ENCODE results near the gene MRPL34. TPM values are rescaled to one million over a fixed set of nuclear protein-coding genes. Genes with fewer than 3 reads are reported as not detected.

The MRPL34 gene
- total and polyA plus RNA-seq, 9 of the 15 experiments (the other 6 are each of a cell fraction or from before 2014, with no cell fraction given): 11.5 to 256 (median 72.5) TPM

DNA sequence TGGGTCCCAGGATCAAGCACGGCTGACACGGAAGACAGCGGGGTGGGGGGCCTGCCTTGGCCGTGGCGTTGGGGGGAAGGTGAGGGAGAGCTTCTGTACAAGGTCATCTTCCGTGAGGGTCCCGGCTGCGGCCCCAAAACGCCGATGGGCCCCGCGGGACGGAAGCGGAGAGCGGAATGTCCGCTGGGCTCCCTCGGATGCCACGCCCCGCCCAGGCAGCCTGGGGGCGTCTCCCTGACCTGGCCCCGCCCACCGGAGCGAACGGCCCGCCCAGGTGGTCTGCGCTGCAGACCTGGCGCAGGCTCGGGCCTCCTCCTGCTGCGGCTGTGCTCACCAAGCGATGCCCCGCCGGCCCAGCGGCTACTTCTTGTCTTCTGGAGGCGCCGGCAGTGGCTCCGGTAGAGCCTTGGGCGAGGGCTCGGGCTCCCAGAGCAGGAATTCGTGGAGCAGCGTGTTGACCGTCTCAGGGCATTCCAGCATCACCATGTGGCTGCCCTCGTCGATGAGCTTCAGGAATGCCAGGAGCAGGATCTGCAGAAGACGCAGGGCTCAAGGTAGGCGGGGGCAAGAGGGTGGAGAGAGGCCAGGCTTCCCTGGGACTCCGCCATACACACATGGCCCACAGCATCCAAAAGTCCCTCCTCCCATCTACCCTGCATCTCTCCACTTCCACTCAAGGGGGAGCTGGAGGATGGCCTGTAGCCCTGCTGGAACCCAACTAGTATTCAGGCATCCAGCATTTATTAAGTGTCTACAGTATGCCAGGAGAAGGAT, 13.2 kb upstream of the MRPL34 start (continued):
- TF ChIP-seq MAFK (IDR thresholded peaks at IDR 0.05; ENCODE audit: low read length) (0 out of 2 replicates have a peak, but pooled peaks have one; percentile 18), KDM1A (IDR thresholded peaks at IDR 0.05) (peak in 1 of 2 experiments; percentile 33; a peak in 1 of 4 replicates), IFI16 (CRISPR knock-in tag; IDR thresholded peaks at IDR 0.05) (no peak), DACH1 (IDR thresholded peaks at IDR 0.05; ENCODE audit: partially characterized antibody) (no peak), COPS2 (conservative IDR thresholded peaks at IDR 0.05) (no peak), MCM5 (IDR thresholded peaks at IDR 0.05; ENCODE audit: low read depth) (no peak), CREB1 (IDR thresholded peaks at IDR 0.05) (no peak), CREB1 (CRISPR knock-in tag; IDR thresholded peaks at IDR 0.05) (peak; percentile 50; the same call in 1 of the 2 replicates), MLLT1 (IDR thresholded peaks at IDR 0.05) (no peak), KAT2B (IDR thresholded peaks at IDR 0.05; ENCODE audit: low read depth, low read length) (no peak), MTA1 (IDR thresholded peaks at IDR 0.05; ENCODE audit: borderline replicate concordance) (0 out of 2 replicates have a peak, but pooled peaks have one; percentile 14)
- TF ChIP-seq, protein P1, sequence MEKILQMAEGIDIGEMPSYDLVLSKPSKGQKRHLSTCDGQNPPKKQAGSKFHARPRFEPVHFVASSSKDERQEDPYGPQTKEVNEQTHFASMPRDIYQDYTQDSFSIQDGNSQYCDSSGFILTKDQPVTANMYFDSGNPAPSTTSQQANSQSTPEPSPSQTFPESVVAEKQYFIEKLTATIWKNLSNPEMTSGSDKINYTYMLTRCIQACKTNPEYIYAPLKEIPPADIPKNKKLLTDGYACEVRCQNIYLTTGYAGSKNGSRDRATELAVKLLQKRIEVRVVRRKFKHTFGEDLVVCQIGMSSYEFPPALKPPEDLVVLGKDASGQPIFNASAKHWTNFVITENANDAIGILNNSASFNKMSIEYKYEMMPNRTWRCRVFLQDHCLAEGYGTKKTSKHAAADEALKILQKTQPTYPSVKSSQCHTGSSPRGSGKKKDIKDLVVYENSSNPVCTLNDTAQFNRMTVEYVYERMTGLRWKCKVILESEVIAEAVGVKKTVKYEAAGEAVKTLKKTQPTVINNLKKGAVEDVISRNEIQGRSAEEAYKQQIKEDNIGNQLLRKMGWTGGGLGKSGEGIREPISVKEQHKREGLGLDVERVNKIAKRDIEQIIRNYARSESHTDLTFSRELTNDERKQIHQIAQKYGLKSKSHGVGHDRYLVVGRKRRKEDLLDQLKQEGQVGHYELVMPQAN (IDR thresholded peaks at IDR 0.05; ENCODE audit: borderline replicate concordance): peak; percentile 85; the same call in 1 of the 2 replicates
- TF ChIP-seq, protein P2, sequence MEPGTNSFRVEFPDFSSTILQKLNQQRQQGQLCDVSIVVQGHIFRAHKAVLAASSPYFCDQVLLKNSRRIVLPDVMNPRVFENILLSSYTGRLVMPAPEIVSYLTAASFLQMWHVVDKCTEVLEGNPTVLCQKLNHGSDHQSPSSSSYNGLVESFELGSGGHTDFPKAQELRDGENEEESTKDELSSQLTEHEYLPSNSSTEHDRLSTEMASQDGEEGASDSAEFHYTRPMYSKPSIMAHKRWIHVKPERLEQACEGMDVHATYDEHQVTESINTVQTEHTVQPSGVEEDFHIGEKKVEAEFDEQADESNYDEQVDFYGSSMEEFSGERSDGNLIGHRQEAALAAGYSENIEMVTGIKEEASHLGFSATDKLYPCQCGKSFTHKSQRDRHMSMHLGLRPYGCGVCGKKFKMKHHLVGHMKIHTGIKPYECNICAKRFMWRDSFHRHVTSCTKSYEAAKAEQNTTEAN (CRISPR knock-in tag; IDR thresholded peaks at IDR 0.05): no peak
- TF ChIP-seq, protein P3, sequence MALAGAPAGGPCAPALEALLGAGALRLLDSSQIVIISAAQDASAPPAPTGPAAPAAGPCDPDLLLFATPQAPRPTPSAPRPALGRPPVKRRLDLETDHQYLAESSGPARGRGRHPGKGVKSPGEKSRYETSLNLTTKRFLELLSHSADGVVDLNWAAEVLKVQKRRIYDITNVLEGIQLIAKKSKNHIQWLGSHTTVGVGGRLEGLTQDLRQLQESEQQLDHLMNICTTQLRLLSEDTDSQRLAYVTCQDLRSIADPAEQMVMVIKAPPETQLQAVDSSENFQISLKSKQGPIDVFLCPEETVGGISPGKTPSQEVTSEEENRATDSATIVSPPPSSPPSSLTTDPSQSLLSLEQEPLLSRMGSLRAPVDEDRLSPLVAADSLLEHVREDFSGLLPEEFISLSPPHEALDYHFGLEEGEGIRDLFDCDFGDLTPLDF (CRISPR knock-in tag; IDR thresholded peaks at IDR 0.05): no peak; the same call in 1 of the 2 replicates
- TF ChIP-seq, protein P4, sequence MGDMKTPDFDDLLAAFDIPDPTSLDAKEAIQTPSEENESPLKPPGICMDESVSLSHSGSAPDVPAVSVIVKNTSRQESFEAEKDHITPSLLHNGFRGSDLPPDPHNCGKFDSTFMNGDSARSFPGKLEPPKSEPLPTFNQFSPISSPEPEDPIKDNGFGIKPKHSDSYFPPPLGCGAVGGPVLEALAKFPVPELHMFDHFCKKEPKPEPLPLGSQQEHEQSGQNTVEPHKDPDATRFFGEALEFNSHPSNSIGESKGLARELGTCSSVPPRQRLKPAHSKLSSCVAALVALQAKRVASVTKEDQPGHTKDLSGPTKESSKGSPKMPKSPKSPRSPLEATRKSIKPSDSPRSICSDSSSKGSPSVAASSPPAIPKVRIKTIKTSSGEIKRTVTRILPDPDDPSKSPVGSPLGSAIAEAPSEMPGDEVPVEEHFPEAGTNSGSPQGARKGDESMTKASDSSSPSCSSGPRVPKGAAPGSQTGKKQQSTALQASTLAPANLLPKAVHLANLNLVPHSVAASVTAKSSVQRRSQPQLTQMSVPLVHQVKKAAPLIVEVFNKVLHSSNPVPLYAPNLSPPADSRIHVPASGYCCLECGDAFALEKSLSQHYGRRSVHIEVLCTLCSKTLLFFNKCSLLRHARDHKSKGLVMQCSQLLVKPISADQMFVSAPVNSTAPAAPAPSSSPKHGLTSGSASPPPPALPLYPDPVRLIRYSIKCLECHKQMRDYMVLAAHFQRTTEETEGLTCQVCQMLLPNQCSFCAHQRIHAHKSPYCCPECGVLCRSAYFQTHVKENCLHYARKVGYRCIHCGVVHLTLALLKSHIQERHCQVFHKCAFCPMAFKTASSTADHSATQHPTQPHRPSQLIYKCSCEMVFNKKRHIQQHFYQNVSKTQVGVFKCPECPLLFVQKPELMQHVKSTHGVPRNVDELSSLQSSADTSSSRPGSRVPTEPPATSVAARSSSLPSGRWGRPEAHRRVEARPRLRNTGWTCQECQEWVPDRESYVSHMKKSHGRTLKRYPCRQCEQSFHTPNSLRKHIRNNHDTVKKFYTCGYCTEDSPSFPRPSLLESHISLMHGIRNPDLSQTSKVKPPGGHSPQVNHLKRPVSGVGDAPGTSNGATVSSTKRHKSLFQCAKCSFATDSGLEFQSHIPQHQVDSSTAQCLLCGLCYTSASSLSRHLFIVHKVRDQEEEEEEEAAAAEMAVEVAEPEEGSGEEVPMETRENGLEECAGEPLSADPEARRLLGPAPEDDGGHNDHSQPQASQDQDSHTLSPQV (IDR thresholded peaks at IDR 0.05): no peak
- TF ChIP-seq, protein P5, sequence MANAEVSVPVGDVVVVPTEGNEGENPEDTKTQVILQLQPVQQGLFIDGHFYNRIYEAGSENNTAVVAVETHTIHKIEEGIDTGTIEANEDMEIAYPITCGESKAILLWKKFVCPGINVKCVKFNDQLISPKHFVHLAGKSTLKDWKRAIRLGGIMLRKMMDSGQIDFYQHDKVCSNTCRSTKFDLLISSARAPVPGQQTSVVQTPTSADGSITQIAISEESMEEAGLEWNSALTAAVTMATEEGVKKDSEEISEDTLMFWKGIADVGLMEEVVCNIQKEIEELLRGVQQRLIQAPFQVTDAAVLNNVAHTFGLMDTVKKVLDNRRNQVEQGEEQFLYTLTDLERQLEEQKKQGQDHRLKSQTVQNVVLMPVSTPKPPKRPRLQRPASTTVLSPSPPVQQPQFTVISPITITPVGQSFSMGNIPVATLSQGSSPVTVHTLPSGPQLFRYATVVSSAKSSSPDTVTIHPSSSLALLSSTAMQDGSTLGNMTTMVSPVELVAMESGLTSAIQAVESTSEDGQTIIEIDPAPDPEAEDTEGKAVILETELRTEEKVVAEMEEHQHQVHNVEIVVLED (CRISPR knock-in tag; IDR thresholded peaks at IDR 0.05): no peak

Measured in K562 (cell line).